ENCODE data around the gene LRRC7.

GRCh38 chr1:70063861-70064260 is 496.1 kb downstream of the LRRC7 start:
- no peak for TF ChIP-seq CTCF (IDR thresholded peaks at IDR 0.05)
- no peak for TF ChIP-seq POLR2A (IDR thresholded peaks at IDR 0.05)
